GM12875 (cell line): ENCODE measurements around the gene NPTX2.
A peak's percentile ranks its signal among the peaks of the same experiment; 100 is the strongest.

Experiments
- H3K4me3 ChIP-seq: one replicate; pipeline ENCODE4 v1.5.1; 2011; ENCODE audit warnings: low read depth, low read length, control low read depth
- CTCF ChIP-seq: IDR thresholded peaks from 2 replicates; pipeline ENCODE4 v1.5.1; 2011; ENCODE audit warnings: low read depth, mild to moderate bottlenecking, control low read depth, inconsistent platforms, low read length, moderate library complexity, borderline replicate concordance; ENCODE audit not compliant: insufficient read depth

The NPTX2 gene

GRCh38 chr7:98641646-98642500 is 24.8 kb downstream of the NPTX2 start:
- no peak for TF ChIP-seq CTCF
- H3K4me3 ChIP-seq: peak overlapping the region; percentile 16

GRCh38 chr7:98643236-98643985 is 26.3 kb downstream of the NPTX2 start:
- no peak overlapping the region for H3K4me3 ChIP-seq
- no peak for TF ChIP-seq CTCF

GRCh38 chr7:98646465-98646864 is 29.4 kb downstream of the NPTX2 start:
- H3K4me3 ChIP-seq: no peak overlapping the region

GRCh38 chr7:98647326-98647725 is 30.2 kb downstream of the NPTX2 start:
- no peak for TF ChIP-seq CTCF

More at GRCh38 chr7:98646465-98646864, 29.4 kb downstream of the NPTX2 start:
- TF ChIP-seq CTCF: no peak

GRCh38 chr7:98651760-98652159 is 34.7 kb downstream of the NPTX2 start:
- no peak for TF ChIP-seq CTCF
- no peak overlapping the region for H3K4me3 ChIP-seq

More at GRCh38 chr7:98647326-98647725, 30.2 kb downstream of the NPTX2 start:
- no peak overlapping the region for H3K4me3 ChIP-seq

- H3K4me3 ChIP-seq: no peak overlapping the region
- no peak for TF ChIP-seq CTCF
Observed at GRCh38 chr7:98653601-98654310, 36.7 kb downstream of the NPTX2 start.
